ENCODE measurements around the gene TTLL11.

TTLL11 gene

DNA sequence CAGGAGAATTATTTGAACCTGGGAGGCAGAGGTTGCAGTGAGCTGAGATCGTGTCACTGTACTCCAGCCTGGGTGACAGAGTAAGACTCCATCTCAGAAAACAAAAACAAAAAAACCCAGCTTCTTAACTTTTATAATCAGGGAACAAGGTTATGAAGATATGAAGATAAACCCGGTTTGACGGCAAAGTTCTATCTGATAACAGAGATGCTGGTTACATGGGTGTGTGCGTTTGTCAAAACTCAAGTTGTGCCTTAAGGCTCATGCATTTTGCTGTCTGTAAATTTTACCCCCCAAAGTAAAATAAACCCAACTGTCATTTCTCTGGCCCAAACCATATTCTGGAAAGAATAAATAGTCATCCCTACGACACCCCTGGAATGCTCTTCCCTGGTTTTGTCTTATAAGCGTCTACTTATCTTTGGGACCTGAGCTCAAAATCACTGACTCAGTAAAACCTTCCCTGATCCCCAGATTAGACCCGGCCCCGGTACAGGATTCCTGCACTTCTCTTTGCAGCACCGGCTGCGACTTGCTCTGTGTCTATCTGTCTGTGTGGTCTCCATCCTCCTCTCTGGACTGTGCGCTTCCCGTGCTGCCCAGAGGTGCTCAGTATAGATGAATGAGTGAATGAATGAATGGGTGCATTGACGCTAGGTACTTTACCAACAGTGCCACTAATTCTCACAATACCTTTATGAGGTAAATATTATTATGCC is 269.5 kb downstream of the TTLL11 start:
- no peaks in the 10 kb centered on the region for H3K36me3 Mint-ChIP-seq

DNA sequence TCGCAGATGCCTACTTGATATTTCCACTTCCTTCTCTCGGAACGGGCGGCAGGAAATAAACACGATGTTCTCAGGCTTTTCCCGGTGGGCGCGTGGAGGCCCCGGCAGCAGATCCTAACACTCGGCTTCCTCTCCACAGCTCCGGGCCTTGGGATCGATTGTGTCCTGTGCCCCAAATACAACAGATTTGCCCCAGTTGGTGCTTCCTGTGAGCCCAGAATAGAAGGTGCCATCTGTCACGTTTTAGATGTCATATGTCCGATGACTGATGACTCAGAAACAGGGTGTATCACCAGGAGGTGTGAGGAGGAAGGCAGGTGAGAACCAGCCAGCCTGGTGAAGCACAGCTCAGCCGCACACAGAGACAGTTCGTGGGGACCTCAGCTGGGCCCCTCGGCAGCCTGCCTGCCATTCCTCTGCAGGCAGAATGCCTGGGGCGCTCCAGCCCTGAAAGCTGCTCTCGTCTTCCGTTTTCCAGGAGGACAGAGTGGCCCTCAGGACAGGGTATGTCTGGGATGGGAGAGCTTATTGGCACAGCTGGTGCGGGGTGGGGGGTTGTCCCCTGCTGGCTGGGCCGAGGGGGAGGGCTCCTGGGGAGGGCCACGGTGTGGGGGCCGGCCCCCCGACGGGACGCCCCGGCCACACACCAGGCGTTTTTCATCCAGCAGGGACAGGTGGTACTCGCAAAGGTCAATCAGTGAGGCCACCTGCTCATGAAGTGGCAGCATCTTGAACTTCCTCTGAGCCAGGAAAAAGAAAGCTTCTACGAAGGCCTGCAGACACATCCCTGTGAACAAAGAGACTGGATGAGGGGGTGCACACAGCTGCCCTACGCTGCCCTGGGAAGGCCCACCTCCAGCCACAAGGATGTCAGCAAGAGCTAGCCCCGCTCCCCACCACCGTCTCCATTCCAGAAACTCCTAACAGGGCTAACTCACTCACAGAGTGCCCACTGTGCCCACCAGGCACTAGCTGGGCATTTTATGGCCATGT is 270.7 kb downstream of the TTLL11 start:
- no peak overlapping the region for H3K27ac Mint-ChIP-seq
- no peaks in the 10 kb centered on the region for H3K9me3 Mint-ChIP-seq (ENCODE audit: low read depth)
- no peak overlapping the region for H3K4me3 Mint-ChIP-seq
- H3K4me1 Mint-ChIP-seq (ENCODE audit: low read depth), result no peaks in the 10 kb centered on the region
- no peaks in the 10 kb centered on the region for H3K36me3 Mint-ChIP-seq
- no peaks in the 10 kb centered on the region for H3K27me3 Mint-ChIP-seq

More for the DNA sequence above, 269.5 kb downstream of the TTLL11 start:
- no peaks in the 10 kb centered on the region for H3K4me1 Mint-ChIP-seq (ENCODE audit: low read depth)
- no peak overlapping the region for H3K27ac Mint-ChIP-seq
- no peaks in the 10 kb centered on the region for H3K27me3 Mint-ChIP-seq
- H3K4me3 Mint-ChIP-seq, result no peak overlapping the region
- no peaks in the 10 kb centered on the region for H3K9me3 Mint-ChIP-seq (ENCODE audit: low read depth)

- Mint-ChIP-seq H3K36me3 (no peaks in the 10 kb centered on the region), H3K4me3 (no peak overlapping the region), H3K27ac (no peak overlapping the region), H3K9me3 (ENCODE audit: low read depth) (no peaks in the 10 kb centered on the region), H3K27me3 (no peaks in the 10 kb centered on the region), H3K4me1 (ENCODE audit: low read depth) (no peaks in the 10 kb centered on the region)
Measured at GRCh38 chr9:121821326-121821725, 271.8 kb downstream of the TTLL11 start.

DNA sequence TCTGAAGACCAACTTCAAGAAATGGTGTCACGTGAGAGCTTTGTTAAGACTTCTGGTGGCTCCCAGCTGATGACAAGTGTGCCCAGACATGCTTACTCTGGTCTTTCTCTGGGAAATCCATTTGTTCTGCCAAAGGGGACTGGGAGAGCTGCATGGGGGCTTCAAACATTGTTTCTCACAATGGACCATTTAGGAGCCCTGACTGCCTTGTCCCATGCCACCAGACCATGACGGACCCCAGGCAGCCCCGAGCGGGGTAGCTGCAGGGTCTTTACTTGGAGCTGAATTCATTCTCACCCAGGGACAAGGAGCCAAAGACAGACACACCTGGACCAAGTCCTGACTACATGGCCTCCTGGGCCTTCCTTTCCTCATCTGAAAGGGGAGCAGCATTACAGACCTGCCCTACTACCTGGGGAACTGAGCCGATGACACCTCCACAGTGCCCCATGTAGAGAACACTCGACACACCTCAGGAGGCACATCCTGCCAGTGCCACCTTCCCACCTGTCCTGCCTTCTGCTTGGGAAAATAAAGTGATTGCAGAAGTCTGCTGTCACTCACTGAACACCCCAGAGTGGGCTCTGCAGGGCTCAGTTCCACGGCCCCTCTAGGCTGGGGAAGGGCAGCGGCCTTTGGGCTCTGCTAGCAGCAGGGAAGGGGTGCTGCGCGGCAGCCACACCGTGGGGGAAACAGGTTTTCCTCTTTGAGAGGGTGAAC is 272.7 kb downstream of the TTLL11 start:
- Mint-ChIP-seq H3K4me3 (no peak overlapping the region), H3K4me1 (ENCODE audit: low read depth) (no peaks in the 10 kb centered on the region), H3K36me3 (no peaks in the 10 kb centered on the region), H3K27ac (no peak overlapping the region), H3K27me3 (no peaks in the 10 kb centered on the region), H3K9me3 (ENCODE audit: low read depth) (no peaks in the 10 kb centered on the region)

DNA sequence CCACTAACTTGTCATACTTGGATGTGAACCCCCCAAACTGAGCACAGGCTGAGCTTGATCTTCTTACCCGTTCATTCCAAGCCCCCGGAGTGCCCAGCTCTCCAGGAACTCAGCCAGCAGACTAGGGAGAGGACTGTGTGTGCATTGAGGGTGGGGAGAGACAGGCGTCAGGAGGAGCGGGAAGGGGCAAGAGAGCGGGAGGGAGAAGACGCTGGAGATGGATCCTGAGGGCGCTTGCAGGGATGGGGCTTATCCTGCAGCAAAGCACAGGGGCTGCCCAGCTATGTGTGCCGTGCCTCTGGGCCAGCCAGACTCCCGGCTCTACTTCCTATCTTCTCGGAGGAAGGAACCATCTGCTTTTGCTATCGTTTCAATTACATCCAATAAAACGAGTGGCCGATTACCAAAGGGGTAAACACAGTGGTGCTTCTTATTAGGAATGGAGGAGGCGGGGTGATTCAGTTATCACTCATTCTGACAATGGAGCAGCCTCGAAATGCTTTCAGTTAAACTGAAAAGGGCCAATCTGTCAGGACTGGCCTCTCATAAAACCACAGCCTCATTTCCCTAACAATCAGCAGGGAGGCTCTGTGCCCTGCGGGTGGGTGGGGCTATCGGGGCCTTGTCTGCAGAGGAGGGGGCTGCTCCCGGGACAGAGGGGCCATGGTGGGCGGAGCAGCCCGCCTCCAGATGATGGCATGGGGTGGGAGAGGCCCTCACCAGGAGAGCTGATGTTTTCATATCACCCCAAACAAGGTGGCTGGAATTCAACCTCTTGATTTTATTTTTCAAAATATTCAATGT is 273.5 kb downstream of the TTLL11 start:
- no peaks in the 10 kb centered on the region for H3K4me1 Mint-ChIP-seq (ENCODE audit: low read depth)
- H3K27ac Mint-ChIP-seq, result no peak overlapping the region
- no peaks in the 10 kb centered on the region for H3K27me3 Mint-ChIP-seq
- H3K4me3 Mint-ChIP-seq, result no peak overlapping the region
- no peaks in the 10 kb centered on the region for H3K9me3 Mint-ChIP-seq (ENCODE audit: low read depth)
- no peaks in the 10 kb centered on the region for H3K36me3 Mint-ChIP-seq

- Mint-ChIP-seq H3K36me3 (no peaks in the 10 kb centered on the region), H3K27me3 (no peaks in the 10 kb centered on the region), H3K27ac (no peak overlapping the region), H3K4me1 (ENCODE audit: low read depth) (no peaks in the 10 kb centered on the region), H3K4me3 (no peak overlapping the region), H3K9me3 (ENCODE audit: low read depth) (no peaks in the 10 kb centered on the region)
Measured at GRCh38 chr9:121818841-121819427, 274.2 kb downstream of the TTLL11 start.

- H3K27me3 Mint-ChIP-seq, result no peaks in the 10 kb centered on the region
- no peaks in the 10 kb centered on the region for H3K9me3 Mint-ChIP-seq (ENCODE audit: low read depth)
- H3K4me1 Mint-ChIP-seq (ENCODE audit: low read depth), result no peaks in the 10 kb centered on the region
- no peaks in the 10 kb centered on the region for H3K36me3 Mint-ChIP-seq
- H3K4me3 Mint-ChIP-seq, result no peak overlapping the region
- H3K27ac Mint-ChIP-seq, result no peak overlapping the region
Measured at GRCh38 chr9:121818016-121818661, 275.0 kb downstream of the TTLL11 start.

- no peak overlapping the region for H3K4me3 Mint-ChIP-seq
- no peaks in the 10 kb centered on the region for H3K36me3 Mint-ChIP-seq
- no peaks in the 10 kb centered on the region for H3K27me3 Mint-ChIP-seq
- no peak overlapping the region for H3K27ac Mint-ChIP-seq
- no peaks in the 10 kb centered on the region for H3K4me1 Mint-ChIP-seq (ENCODE audit: low read depth)
- no peaks in the 10 kb centered on the region for H3K9me3 Mint-ChIP-seq (ENCODE audit: low read depth)
Measured at GRCh38 chr9:121817476-121817875, 275.6 kb downstream of the TTLL11 start.

- H3K4me3 Mint-ChIP-seq, result no peak overlapping the region
- no peaks in the 10 kb centered on the region for H3K4me1 Mint-ChIP-seq (ENCODE audit: low read depth)
- no peaks in the 10 kb centered on the region for H3K27me3 Mint-ChIP-seq
- H3K27ac Mint-ChIP-seq, result no peak overlapping the region
- H3K36me3 Mint-ChIP-seq, result no peaks in the 10 kb centered on the region
- H3K9me3 Mint-ChIP-seq (ENCODE audit: low read depth), result no peaks in the 10 kb centered on the region
Measured at GRCh38 chr9:121816845-121817450, 276.2 kb downstream of the TTLL11 start.

DNA sequence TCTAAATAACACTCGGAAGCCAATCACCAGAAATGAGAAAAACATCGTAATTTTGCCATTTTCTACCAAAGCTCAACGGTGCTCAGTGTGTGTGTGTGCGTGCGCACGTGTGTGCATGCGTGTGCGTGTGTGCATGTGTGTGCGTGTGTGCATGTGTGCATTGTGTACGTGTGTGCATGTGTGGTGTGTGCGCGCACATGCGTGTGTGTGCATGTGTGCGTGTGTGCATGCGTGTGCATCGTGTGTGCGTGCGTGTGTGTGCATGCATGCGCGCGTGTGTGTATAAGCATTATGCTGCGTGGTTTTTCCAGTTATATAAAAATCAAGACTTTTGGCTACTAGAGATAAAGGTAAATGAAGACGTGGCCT is 276.7 kb downstream of the TTLL11 start:
- no peaks in the 10 kb centered on the region for H3K36me3 Mint-ChIP-seq
- no peaks in the 10 kb centered on the region for H3K9me3 Mint-ChIP-seq (ENCODE audit: low read depth)
- H3K4me1 Mint-ChIP-seq (ENCODE audit: low read depth), result no peaks in the 10 kb centered on the region
- no peak overlapping the region for H3K4me3 Mint-ChIP-seq
- no peaks in the 10 kb centered on the region for H3K27me3 Mint-ChIP-seq
- no peak overlapping the region for H3K27ac Mint-ChIP-seq

DNA sequence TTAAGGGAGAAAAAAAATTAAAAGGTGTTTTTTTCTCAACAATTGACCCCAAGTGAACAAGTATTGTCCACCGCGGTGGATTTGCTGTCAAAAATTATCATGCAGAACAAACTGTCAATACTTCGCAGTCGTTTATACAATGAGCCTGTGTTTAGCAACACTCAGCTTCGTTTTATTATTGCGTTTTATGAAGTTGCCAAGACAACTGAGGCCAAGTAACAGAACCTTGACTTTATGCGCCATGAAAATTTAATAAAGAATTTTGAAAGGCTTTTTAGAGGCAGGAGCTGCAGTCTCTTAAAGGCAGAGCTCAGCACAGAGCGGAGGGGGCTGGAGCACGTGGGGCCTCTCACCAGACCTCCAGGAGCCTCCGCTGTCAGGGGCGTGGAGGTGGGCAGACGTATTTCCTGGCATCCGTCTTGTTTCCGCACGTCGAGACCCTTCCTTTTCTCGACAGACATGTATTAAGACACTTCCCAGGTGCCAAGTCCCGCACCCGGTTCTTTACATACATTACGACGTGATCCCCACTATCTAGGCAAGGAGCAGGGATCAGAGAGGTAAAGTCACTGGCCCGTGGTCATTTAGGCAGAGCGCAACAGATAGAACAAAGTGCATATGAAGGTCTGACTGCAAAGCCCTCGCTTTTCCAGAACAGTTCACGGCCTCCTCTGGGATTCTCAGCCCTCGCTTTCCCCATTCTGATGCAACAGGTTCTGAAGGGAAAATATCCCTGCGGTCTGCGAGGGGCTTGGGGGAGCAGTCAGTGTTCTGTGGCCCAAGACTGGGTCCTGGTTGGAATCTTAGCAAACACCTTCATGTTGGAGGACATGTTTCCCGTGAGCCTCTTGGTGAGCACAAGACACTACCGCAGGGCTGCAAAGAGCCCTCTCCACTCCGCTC is 277.3 kb downstream of the TTLL11 start:
- H3K9me3 Mint-ChIP-seq (ENCODE audit: low read depth), result no peaks in the 10 kb centered on the region
- no peak overlapping the region for H3K27ac Mint-ChIP-seq
- no peaks in the 10 kb centered on the region for H3K36me3 Mint-ChIP-seq
- no peak overlapping the region for H3K4me3 Mint-ChIP-seq
- no peaks in the 10 kb centered on the region for H3K4me1 Mint-ChIP-seq (ENCODE audit: low read depth)
- no peaks in the 10 kb centered on the region for H3K27me3 Mint-ChIP-seq

DNA sequence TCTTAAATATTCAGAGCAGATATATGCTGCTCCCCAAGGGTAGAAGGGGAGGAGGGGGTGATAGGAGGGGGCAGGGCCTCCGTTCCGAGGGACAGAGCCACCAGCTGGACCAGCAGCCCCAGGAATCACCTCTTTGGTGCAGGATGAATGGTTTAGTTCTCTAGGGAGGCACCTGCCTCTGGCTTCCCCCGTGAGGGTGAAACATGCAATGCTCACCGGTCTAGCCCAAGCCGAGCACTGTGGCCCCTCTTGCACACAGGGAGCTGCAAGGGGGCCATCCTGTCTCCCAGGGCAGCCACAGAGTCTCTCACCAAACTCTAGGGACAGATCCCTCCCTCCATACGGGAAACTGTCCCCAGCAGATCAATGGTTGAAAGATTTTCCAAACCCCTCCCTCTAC is 278.0 kb downstream of the TTLL11 start:
- Mint-ChIP-seq H3K4me1 (ENCODE audit: low read depth) (no peaks in the 10 kb centered on the region), H3K27me3 (no peaks in the 10 kb centered on the region), H3K4me3 (no peak overlapping the region), H3K9me3 (ENCODE audit: low read depth) (no peaks in the 10 kb centered on the region), H3K27ac (no peak overlapping the region), H3K36me3 (no peaks in the 10 kb centered on the region)

DNA sequence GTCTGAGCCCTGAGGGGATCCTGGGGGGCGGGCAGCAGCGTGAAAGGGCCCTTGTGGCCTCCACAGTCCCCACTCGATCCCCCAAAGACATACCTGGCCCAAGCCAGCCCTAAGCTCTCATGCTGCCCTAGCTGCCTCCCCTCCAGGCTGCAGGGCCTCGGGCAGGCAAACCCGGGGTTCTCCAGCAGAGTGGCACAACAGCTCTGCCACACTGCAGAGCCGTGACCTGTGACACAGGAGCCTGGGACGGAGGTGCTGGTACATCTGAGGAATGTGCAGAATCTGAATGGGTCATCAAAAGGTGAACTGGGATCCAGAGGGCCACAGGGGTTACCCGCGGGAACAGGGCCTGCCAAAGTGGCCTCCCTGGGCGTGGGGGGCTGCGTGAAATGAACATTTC is 278.5 kb downstream of the TTLL11 start:
- H3K4me3 Mint-ChIP-seq, result no peak overlapping the region
- H3K36me3 Mint-ChIP-seq, result no peaks in the 10 kb centered on the region
- H3K4me1 Mint-ChIP-seq (ENCODE audit: low read depth), result no peaks in the 10 kb centered on the region
- no peak overlapping the region for H3K27ac Mint-ChIP-seq
- H3K9me3 Mint-ChIP-seq (ENCODE audit: low read depth), result no peaks in the 10 kb centered on the region
- no peaks in the 10 kb centered on the region for H3K27me3 Mint-ChIP-seq
